HG03378 (cell line): ENCODE data around the gene NECTIN2.

Source experiments
- ATAC-seq: cut with Tn5 transposase; IDR thresholded peaks from one replicate; pipeline ENCODE4 v1.9.1; 2021; ENCODE audit warnings: mild to moderate bottlenecking, moderate library complexity; ENCODE audit not compliant: unreplicated experiment

The NECTIN2 gene

GRCh38 chr19:44845612-44846454 lies at the start of gene NECTIN2:
Gene NECTIN2, plus strand, starts transcription at chr19:44846297. Its CDS starts 229 bp downstream, at chr19:44846526.
- no peak for ATAC-seq

- no peak for ATAC-seq
Measured at GRCh38 chr19:44796701-44797115, 49.4 kb upstream of the NECTIN2 start.

- ATAC-seq = no peak
Measured at GRCh38 chr19:44799627-44800346, 46.3 kb upstream of the NECTIN2 start.

- ATAC-seq = no peak
Measured at GRCh38 chr19:44800461-44800860, 45.6 kb upstream of the NECTIN2 start.

- no peak for ATAC-seq
Measured at GRCh38 chr19:44803442-44804428, 42.4 kb upstream of the NECTIN2 start.

- no peak for ATAC-seq
Measured at GRCh38 chr19:44806291-44806690, 39.8 kb upstream of the NECTIN2 start.

GRCh38 chr19:44807162-44807561 lies 38.9 kb upstream of the NECTIN2 start:
- ATAC-seq = no peak

- no peak for ATAC-seq
Measured at GRCh38 chr19:44807652-44808462, 38.2 kb upstream of the NECTIN2 start.

- no peak for ATAC-seq
Measured at GRCh38 chr19:44808463-44809371, 37.4 kb upstream of the NECTIN2 start, which contains the start of gene BCAM. Gene BCAM, plus strand, starts transcription at chr19:44809103. Its CDS starts 22 bp downstream, at chr19:44809125.

GRCh38 chr19:44809577-44810233 lies 36.4 kb upstream of the NECTIN2 start:
- no peak for ATAC-seq

- no peak for ATAC-seq
Measured at GRCh38 chr19:44810234-44811121, 35.6 kb upstream of the NECTIN2 start.

- no peak for ATAC-seq
Measured at GRCh38 chr19:44811122-44811419, 35.0 kb upstream of the NECTIN2 start.

- ATAC-seq = no peak
Measured at GRCh38 chr19:44812142-44812718, 33.9 kb upstream of the NECTIN2 start.

GRCh38 chr19:44813070-44813840 lies 32.8 kb upstream of the NECTIN2 start:
- no peak for ATAC-seq

- ATAC-seq = no peak
Measured at GRCh38 chr19:44813841-44814470, 32.1 kb upstream of the NECTIN2 start.

- ATAC-seq = no peak
Measured at GRCh38 chr19:44814517-44814916, 31.6 kb upstream of the NECTIN2 start.
